Measurements from ENCODE around the gene PCSK5.

GRCh38 chr9:75869236-75869635 lies 21.2 kb upstream of the PCSK5 start:
- no peak for TF ChIP-seq CTCF (IDR thresholded peaks at IDR 0.05; ENCODE audit: poor library complexity, severe bottlenecking)
- TF ChIP-seq EP300 (conservative IDR thresholded peaks at IDR 0.05; ENCODE audit: poor library complexity, severe bottlenecking) = no peak
- no peak for TF ChIP-seq POLR2AphosphoS5 (IDR thresholded peaks at IDR 0.05)

Data from neural cell (in vitro differentiated cells).